Neural cell (in vitro differentiated cells): ENCODE measurements around the gene RALGDS. TPM values are rescaled to one million over a fixed set of nuclear protein-coding genes. Genes with fewer than 3 reads are reported as not detected.
"Not testable (repeated sequence)": the region's sequence is repeated elsewhere in the genome, so short reads cannot be mapped to it uniquely, and the experiment has no call there.

Source experiments
- H2AFZ ChIP-seq: fragments of 200-600, 300-800 bp; sonication (generic), shearing (Covaris generic); 2 replicates; pipeline ENCODE4 v1.6.0; 2014; ENCODE audit warnings: low read depth, mild to moderate bottlenecking, antibody characterized with exemption, low read length, moderate library complexity
- H3F3A ChIP-seq: fragments of 200-600 bp; shearing (Covaris generic); 2 replicates; pipeline ENCODE4 v1.6.1; 2016; ENCODE audit warnings: mild to moderate bottlenecking, moderate library complexity, mixed read lengths, antibody characterized with exemption, low read length; ENCODE audit not compliant: insufficient read depth, poor library complexity, severe bottlenecking
- H3K27ac ChIP-seq: fragments of 200-600, 300-800 bp; sonication (generic), shearing (Covaris generic); 2 replicates; pipeline ENCODE4 v1.5.1; 2014; ENCODE audit warnings: mild to moderate bottlenecking, low read length, moderate library complexity
- H3K27me3 ChIP-seq: fragments of 300-800, 200-600 bp; sonication (generic), shearing (Covaris generic); 2 replicates; pipeline ENCODE4 v1.6.0; 2014; ENCODE audit warnings: mild to moderate bottlenecking, low read depth, low read length, moderate library complexity; ENCODE audit not compliant: insufficient read depth
- H3K36me3 ChIP-seq: fragments of 300-800, 200-600 bp; sonication (generic), shearing (Covaris generic); 2 replicates; pipeline ENCODE4 v1.5.1; 2014; ENCODE audit warnings: mild to moderate bottlenecking, antibody characterized with exemption, low read length, moderate library complexity; ENCODE audit not compliant: insufficient read depth
- H3K4me2 ChIP-seq: fragments of 300-800, 200-600 bp; sonication (generic), shearing (Covaris generic); 2 replicates; pipeline ENCODE4 v1.6.0; 2014; ENCODE audit warnings: mild to moderate bottlenecking, low read length
- H3K4me3 ChIP-seq: fragments of 300-800, 200-600 bp; sonication (generic), shearing (Covaris generic); 2 replicates; pipeline ENCODE4 v1.5.1; 2014; ENCODE audit warnings: mild to moderate bottlenecking, low read length, moderate library complexity
- H3K79me2 ChIP-seq: fragments of 200-600 bp; shearing (Covaris generic); replicated peaks from 2 replicates; pipeline ENCODE4 v1.6.0; 2014; ENCODE audit warnings: mild to moderate bottlenecking, low read length, moderate library complexity; ENCODE audit not compliant: insufficient read depth
- H3K9ac ChIP-seq: fragments of 300-800, 200-600 bp; sonication (generic), shearing (Covaris generic); 2 replicates; pipeline ENCODE4 v1.6.1; 2016; ENCODE audit warnings: mild to moderate bottlenecking, low read length, mixed read lengths
- H3K9me2 ChIP-seq: fragments of 200-600 bp; shearing (Covaris generic); 2 replicates; pipeline ENCODE4 v1.6.1; 2016; ENCODE audit warnings: mild to moderate bottlenecking, low read length, mixed read lengths; ENCODE audit not compliant: insufficient read depth
- H3K9me3 ChIP-seq: fragments of 200-600, 300-800 bp; sonication (generic), shearing (Covaris generic); 2 replicates; pipeline ENCODE4 v1.6.1; 2016; ENCODE audit warnings: mild to moderate bottlenecking, mixed run types, low read length, moderate library complexity, mixed read lengths
- H4K20me1 ChIP-seq: fragments of 200-600 bp; shearing (Covaris generic); 2 replicates; pipeline ENCODE4 v1.6.1; 2016; ENCODE audit warnings: mild to moderate bottlenecking, mixed run types; ENCODE audit not compliant: insufficient read depth
- CTCF ChIP-seq: fragments of 450-650 bp; IDR thresholded peaks from 2 replicates; pipeline ENCODE4 v1.5.1; 2014; ENCODE audit warnings: antibody characterized with exemption, mild to moderate bottlenecking, moderate library complexity; ENCODE audit not compliant: poor library complexity, severe bottlenecking
- EP300 ChIP-seq: fragments of 450-650 bp; conservative IDR thresholded peaks from 2 replicates; pipeline ENCODE4 v1.6.1; 2014; ENCODE audit warnings: antibody characterized with exemption, mild to moderate bottlenecking, moderate library complexity; ENCODE audit not compliant: poor library complexity, severe bottlenecking
- EZH2 ChIP-seq: fragments of 200-600, 300-800 bp; shearing (Covaris generic), sonication (generic); IDR thresholded peaks from 2 replicates; pipeline ENCODE4 v1.6.1; 2014; ENCODE audit warnings: antibody characterized with exemption, low read length, borderline replicate concordance, mild to moderate bottlenecking; ENCODE audit not compliant: insufficient read depth, poor library complexity, severe bottlenecking
- MXI1 ChIP-seq: fragments of 450-650 bp; conservative IDR thresholded peaks from 2 replicates; pipeline ENCODE4 v1.6.1; 2014; ENCODE audit warnings: antibody characterized with exemption, mild to moderate bottlenecking; ENCODE audit not compliant: poor library complexity, severe bottlenecking
- POLR2AphosphoS5 ChIP-seq: IDR thresholded peaks from 2 replicates; pipeline ENCODE4 v1.6.1; 2012
- RAD21 ChIP-seq: fragments of 450-650 bp; conservative IDR thresholded peaks from 2 replicates; pipeline ENCODE4 v1.6.1; 2014; ENCODE audit warnings: antibody characterized with exemption, mild to moderate bottlenecking, moderate library complexity
- REST ChIP-seq: IDR thresholded peaks from 2 replicates; pipeline ENCODE4 v1.6.1; 2012; ENCODE audit warnings: borderline replicate concordance
- SMC3 ChIP-seq: fragments of 450-650 bp; conservative IDR thresholded peaks from 2 replicates; pipeline ENCODE4 v1.6.1; 2014; ENCODE audit warnings: antibody characterized with exemption, mild to moderate bottlenecking, moderate library complexity; ENCODE audit not compliant: poor library complexity
- TAF1 ChIP-seq: IDR thresholded peaks from 2 replicates; pipeline ENCODE4 v1.6.1; 2012; ENCODE audit warnings: low read depth
- polyA plus RNA-seq: library from polyadenylated mRNA; depleted of rRNA; stranded (reverse); fragments of >200 nt; gene quantifications from 2 replicates; pipeline ENCODE4 v1.2.3, GENCODE V29; 2014

RALGDS gene
- polyA plus RNA-seq, 1 donor from 2014 or later: 174 TPM

GRCh38 chr9:133081957-133082644 lies 38.9 kb downstream of the RALGDS start:
- not testable (repeated sequence) for H3K9me3 ChIP-seq, H3K36me3 ChIP-seq, H3F3A ChIP-seq, H3K9me2 ChIP-seq, H2AFZ ChIP-seq, H3K27ac ChIP-seq, H3K4me3 ChIP-seq, H3K79me2 ChIP-seq, H3K27me3 ChIP-seq, H4K20me1 ChIP-seq, H3K4me2 ChIP-seq, H3K9ac ChIP-seq

- not testable (repeated sequence) for H4K20me1 ChIP-seq, H3K27ac ChIP-seq, H3K4me3 ChIP-seq, H2AFZ ChIP-seq, H3F3A ChIP-seq, H3K4me2 ChIP-seq, H3K36me3 ChIP-seq, H3K27me3 ChIP-seq, H3K79me2 ChIP-seq, H3K9ac ChIP-seq, H3K9me3 ChIP-seq, H3K9me2 ChIP-seq
Observed at GRCh38 chr9:133080786-133081779, 40.0 kb downstream of the RALGDS start.

- Histone ChIP-seq H3K36me3 (no peaks in the 10 kb centered on the region), H4K20me1 (no peaks in the 10 kb centered on the region), H3K9ac (no peak overlapping the region), H3K27me3 (no peaks in the 10 kb centered on the region), H3K9me2 (no peaks in the 10 kb centered on the region), H3K79me2 (no peaks in the 10 kb centered on the region), H3K9me3 (no peaks in the 10 kb centered on the region), H3K4me2 (no peak overlapping the region), H2AFZ (no peak overlapping the region), H3K27ac (no peak overlapping the region), H3F3A (no peaks in the 10 kb centered on the region), H3K4me3 (no peak overlapping the region)
- TF ChIP-seq MXI1: no peak
- TF ChIP-seq CTCF: no peak
- TF ChIP-seq SMC3: no peak
- no peak for TF ChIP-seq POLR2AphosphoS5
- TF ChIP-seq EP300: no peak
- TF ChIP-seq REST: no peak
- no peak for TF ChIP-seq TAF1
- no peak for TF ChIP-seq RAD21
- TF ChIP-seq EZH2: no peak
Observed at GRCh38 chr9:133080161-133080560, 40.9 kb downstream of the RALGDS start.
